A549 (cell line): Measurements from ENCODE around the gene CARD11.

Experiments used
- BCL3 ChIP-seq: fragments of >200 bp; sonication (Bioruptor Twin); formaldehyde crosslinking; IDR thresholded peaks from 3 replicates; pipeline ENCODE4 v1.6.1; 2016
- CEBPB ChIP-seq, 2 experiments: fragments of >200 bp in 1 of 2; sonication (Bioruptor Twin) in 1 of 2; formaldehyde crosslinking in 1 of 2; IDR thresholded peaks; 2 replicates each; pipeline ENCODE4 v1.6.1; 2012 to 2016
- CTCF ChIP-seq: fragments of >200 bp; sonication (Bioruptor Twin); formaldehyde crosslinking; IDR thresholded peaks from 3 replicates; pipeline ENCODE4 v1.5.1; 2016
- EP300 ChIP-seq, 2 experiments: fragments of >200 bp; sonication (Bioruptor Twin); formaldehyde crosslinking; IDR thresholded peaks; 2 replicates in 1 of 2; 3 replicates in 1 of 2; pipeline ENCODE4 v1.6.1; 2016 to 2017
- HDAC2 ChIP-seq: fragments of 200-600 bp; sonication (generic); IDR thresholded peaks from 2 replicates; pipeline ENCODE4 v1.6.1; 2016
- KDM1A ChIP-seq: fragments of 200-600 bp; sonication (generic); IDR thresholded peaks from 2 replicates; pipeline ENCODE4 v1.6.1; 2016; ENCODE audit warnings: low read depth, mild to moderate bottlenecking
- POLR2A ChIP-seq: IDR thresholded peaks from 2 replicates; pipeline ENCODE4 v1.6.1; 2012; ENCODE audit warnings: mild to moderate bottlenecking, low read length
- REST ChIP-seq: fragments of 200-600 bp; sonication (generic); IDR thresholded peaks from 2 replicates; pipeline ENCODE4 v1.6.1; 2016; ENCODE audit warnings: antibody characterized with exemption, mild to moderate bottlenecking, moderate library complexity
- SREBF2 ChIP-seq: fragments of 450-650 bp; IDR thresholded peaks from 2 replicates; pipeline ENCODE4 v1.6.1; 2014; ENCODE audit warnings: mild to moderate bottlenecking, moderate library complexity
- ZC3H11A ChIP-seq: fragments of 450-650 bp; IDR thresholded peaks from 2 replicates; pipeline ENCODE4 v1.6.1; 2014; ENCODE audit warnings: antibody characterized with exemption, mild to moderate bottlenecking
- ZFP36 ChIP-seq: fragments of 450-650 bp; IDR thresholded peaks from 2 replicates; pipeline ENCODE4 v1.6.1; 2014; ENCODE audit warnings: borderline replicate concordance; ENCODE audit not compliant: partially characterized antibody

- TF ChIP-seq EP300 (IDR thresholded peaks at IDR 0.05) (no peak), ZFP36 (no peak), CTCF (no peak), HDAC2 (no peak), ZC3H11A (no peak), CEBPB (IDR thresholded peaks at IDR 0.05) (no peak), BCL3 (no peak), REST (no peak), POLR2A (no peak), SREBF2 (no peak), KDM1A (no peak)
These were observed 52.7 kb downstream of the CARD11 start for GRCh38 chr7:2990949-2991470.
